Epithelial cell of proximal tubule (primary cell): ENCODE data around the gene FHIP2A. TPM values are rescaled to one million over a fixed set of nuclear protein-coding genes. Genes with fewer than 3 reads are reported as not detected.

Experiments
- DNase-seq: peaks from one replicate; pipeline ENCODE4 v3.0.0-alpha.2; 2011; ENCODE audit warnings: low read depth
- H3K4me3 ChIP-seq: 2 replicates; pipeline ENCODE4 v1.5.1; 2011; ENCODE audit warnings: low read depth, mild to moderate bottlenecking, low read length
- CTCF ChIP-seq: conservative IDR thresholded peaks from 2 replicates; pipeline ENCODE4 v1.5.1; 2012; ENCODE audit warnings: low read depth, mild to moderate bottlenecking, low read length
- total RNA-seq: library from RNA; depleted of rRNA; stranded (reverse); fragments of >200 nt; gene quantifications from 2 replicates; pipeline ENCODE4 v1.2.3, GENCODE V29; 2015

The FHIP2A gene
- total RNA-seq, 1 donor from 2014 or later = 10.5 TPM

- DNase-seq = no peak
- TF ChIP-seq CTCF = no peak
- no peak overlapping the region for H3K4me3 ChIP-seq
Observed at GRCh38 chr10:114815791-114816190, 5.8 kb upstream of the FHIP2A start.

- TF ChIP-seq CTCF = no peak
- H3K4me3 ChIP-seq = no peak overlapping the region
- no peak for DNase-seq
Observed at GRCh38 chr10:114816308-114816707, 5.3 kb upstream of the FHIP2A start.

DNA sequence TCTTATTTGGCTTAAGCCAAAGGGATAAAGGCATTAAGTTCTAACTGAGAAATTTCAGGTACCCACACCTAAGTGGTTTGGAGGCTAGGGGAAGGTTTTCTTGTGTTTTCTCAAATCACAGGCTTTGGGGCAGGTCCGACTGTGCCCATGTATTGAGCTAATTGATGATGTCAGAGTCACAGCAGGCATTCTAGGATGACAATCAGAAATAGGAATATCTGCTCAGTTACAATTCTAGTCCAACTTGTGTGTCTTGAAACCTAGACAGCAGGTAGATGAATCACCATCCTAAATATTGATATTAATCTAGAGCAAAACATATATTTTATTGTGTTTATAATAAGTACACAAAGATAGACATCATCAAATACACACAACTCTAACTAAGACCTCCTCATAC is 2.3 kb upstream of the FHIP2A start:
- no peak overlapping the region for H3K4me3 ChIP-seq
- TF ChIP-seq CTCF = no peak
- no peak for DNase-seq

DNA sequence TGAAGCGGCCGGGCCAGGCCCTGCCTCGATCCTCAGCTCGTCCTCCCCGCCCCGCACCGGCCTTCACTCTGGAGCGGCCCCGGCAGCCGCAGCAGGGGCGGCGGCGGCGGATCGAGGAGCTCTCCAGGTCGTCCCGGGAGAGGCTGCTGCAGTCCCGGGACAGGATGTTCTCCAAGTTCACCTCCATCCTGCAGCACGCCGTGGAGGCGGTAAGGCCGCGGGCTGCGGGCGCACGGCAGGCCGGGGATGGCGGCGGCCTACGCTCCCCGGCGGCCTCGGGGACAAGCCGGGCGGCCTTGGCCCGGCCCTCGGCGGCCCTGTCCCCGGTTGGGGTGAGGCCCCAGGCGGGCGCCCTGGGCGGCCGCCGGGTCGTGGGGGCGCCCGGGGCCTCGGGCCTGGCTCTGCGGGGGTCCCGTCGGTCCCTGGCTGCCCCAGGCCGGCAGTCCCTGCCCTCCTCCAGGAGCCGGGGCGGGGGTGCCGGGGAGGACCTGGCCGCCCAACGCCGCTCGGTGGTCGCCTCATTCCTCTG is 399 bp downstream of the FHIP2A start:
- TF ChIP-seq CTCF = no peak
- peak overlapping the region; percentile 81 for H3K4me3 ChIP-seq
- DNase-seq = no peak

DNA sequence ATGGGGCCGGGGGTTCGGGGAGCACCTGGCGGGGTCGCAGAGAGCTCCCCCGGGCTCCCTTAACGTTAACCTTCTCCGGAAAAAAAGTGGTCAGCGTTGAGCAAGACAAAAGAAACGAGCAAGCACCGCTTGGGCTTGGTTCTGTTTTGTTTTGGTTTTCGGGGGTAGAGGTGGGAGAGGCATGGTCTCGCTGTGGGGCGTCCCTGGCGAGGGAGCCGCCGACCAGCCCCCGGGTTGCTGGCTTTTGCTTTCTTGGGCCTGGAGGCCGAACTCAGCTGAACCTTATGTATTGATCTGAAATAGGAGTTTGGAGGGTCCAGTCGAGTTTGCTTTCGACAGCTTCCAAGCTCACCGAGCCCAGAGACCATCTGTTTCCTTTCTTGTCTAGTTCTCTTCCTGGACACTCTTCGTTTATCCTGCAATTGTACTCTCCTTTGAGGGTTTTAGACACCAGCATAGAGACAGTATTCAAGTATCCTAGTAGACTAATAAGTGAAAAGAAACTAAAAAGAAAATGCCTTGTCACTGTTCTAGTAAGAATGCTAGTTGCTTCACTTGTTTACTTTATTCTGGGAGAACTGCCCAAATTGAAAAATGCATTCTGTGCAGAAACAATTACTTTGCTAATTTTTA is 980 bp downstream of the FHIP2A start:
- peak overlapping the region; percentile 81 for H3K4me3 ChIP-seq
- TF ChIP-seq CTCF = no peak
- peak; percentile 35 for DNase-seq

DNA sequence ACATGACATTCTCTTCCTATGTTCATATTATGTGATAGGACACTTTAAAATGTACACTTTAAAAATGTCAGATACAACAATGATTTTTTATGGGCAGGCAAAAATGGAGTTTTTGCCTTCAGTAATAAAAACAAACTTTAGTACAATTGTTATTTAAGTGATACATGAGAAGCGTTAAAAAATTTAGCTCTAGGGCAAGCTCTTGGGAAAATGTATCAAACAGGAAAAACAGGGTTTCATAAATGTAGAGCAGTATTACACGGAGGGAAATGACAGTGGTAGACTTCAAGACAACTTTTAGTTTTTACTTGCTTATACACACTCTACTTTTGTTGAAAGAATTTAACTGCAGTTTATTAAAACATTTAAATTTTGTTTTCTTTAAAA is 1.5 kb downstream of the FHIP2A start:
- no peak for TF ChIP-seq CTCF
- H3K4me3 ChIP-seq = peak overlapping the region; percentile 81
- DNase-seq = no peak

- H3K4me3 ChIP-seq = no peak overlapping the region
- TF ChIP-seq CTCF = no peak
- no peak for DNase-seq
Observed at GRCh38 chr10:114824391-114824790, 2.8 kb downstream of the FHIP2A start.
